Measurements from ENCODE around the gene STEAP1.
"Not testable (repeated sequence)": the region's sequence is repeated elsewhere in the genome, so short reads cannot be mapped to it uniquely, and the experiment has no call there.

STEAP1 gene

GRCh38 chr7:90169891-90170290 is 15.6 kb downstream of the STEAP1 start:
- no peak for DNase-seq
- intact Hi-C loops (cut with DNase I): no loop called here

- no peak for DNase-seq
- intact Hi-C loops (cut with DNase I): no loop called here
These were observed 17.9 kb downstream of the STEAP1 start for GRCh38 chr7:90172121-90172520.

- no peak for DNase-seq
- intact Hi-C loops (cut with DNase I): no loop called here
These were observed 18.4 kb downstream of the STEAP1 start for GRCh38 chr7:90172624-90173023.

- intact Hi-C loops (cut with DNase I): no loop called here
- no peak for DNase-seq
These were observed 19.0 kb downstream of the STEAP1 start for GRCh38 chr7:90173127-90173844.

GRCh38 chr7:90175667-90176066 is 21.4 kb downstream of the STEAP1 start:
- intact Hi-C loops (cut with DNase I): no loop called here
- DNase-seq: no peak

GRCh38 chr7:90176195-90176594 is 21.9 kb downstream of the STEAP1 start:
- DNase-seq: no peak
- intact Hi-C loops (cut with DNase I): no loop called here

GRCh38 chr7:90178166-90178565 is 23.9 kb downstream of the STEAP1 start:
- no peak for DNase-seq
- intact Hi-C loops (cut with DNase I): no loop called here

GRCh38 chr7:90178679-90179278 is 24.5 kb downstream of the STEAP1 start:
- intact Hi-C loops (cut with DNase I): no loop called here
- DNase-seq: no peak

- DNase-seq: no peak
- intact Hi-C loops (cut with DNase I): no loop called here
These were observed 25.8 kb downstream of the STEAP1 start for GRCh38 chr7:90180011-90180585.

- intact Hi-C loops (cut with DNase I): no loop called here
- DNase-seq: no peak
These were observed 26.4 kb downstream of the STEAP1 start for GRCh38 chr7:90180649-90181048.

- intact Hi-C loops (cut with DNase I): no loop called here
- DNase-seq: no peak
These were observed 27.2 kb downstream of the STEAP1 start for GRCh38 chr7:90181485-90181884.

GRCh38 chr7:90186290-90186689 is 32.0 kb downstream of the STEAP1 start:
- intact Hi-C loops (cut with DNase I); DNase-seq: not testable (repeated sequence)

GRCh38 chr7:90187507-90188050 is 33.3 kb downstream of the STEAP1 start:
- no peak for DNase-seq
- intact Hi-C loops (cut with DNase I): no loop called here

- intact Hi-C loops (cut with DNase I): no loop called here
- no peak for DNase-seq
These were observed 34.0 kb downstream of the STEAP1 start for GRCh38 chr7:90188281-90188680.

- intact Hi-C loops (cut with DNase I): no loop called here
- no peak for DNase-seq
These were observed 36.7 kb downstream of the STEAP1 start for GRCh38 chr7:90190995-90191394.

GRCh38 chr7:90191648-90192047 is 37.4 kb downstream of the STEAP1 start:
- DNase-seq: no peak

GRCh38 chr7:90192876-90193750 is 38.8 kb downstream of the STEAP1 start:
- no peak for DNase-seq
- intact Hi-C loops (cut with DNase I): no loop called here

More at GRCh38 chr7:90191648-90192047, 37.4 kb downstream of the STEAP1 start:
- intact Hi-C loops (cut with DNase I): no loop called here

GRCh38 chr7:90194911-90195809 is 40.9 kb downstream of the STEAP1 start:
- intact Hi-C loops (cut with DNase I): no loop called here

More at GRCh38 chr7:90194911-90195809, 40.9 kb downstream of the STEAP1 start:
- no peak for DNase-seq

Measured in head of caudate nucleus (tissue), 42 donors.